Measurements from ENCODE around the gene FOXP3. TPM values are rescaled to one million over a fixed set of nuclear protein-coding genes. Genes with fewer than 3 reads are reported as not detected.
A peak's percentile ranks its signal among the peaks of the same experiment; 100 is the strongest.

The FOXP3 gene, protein sequence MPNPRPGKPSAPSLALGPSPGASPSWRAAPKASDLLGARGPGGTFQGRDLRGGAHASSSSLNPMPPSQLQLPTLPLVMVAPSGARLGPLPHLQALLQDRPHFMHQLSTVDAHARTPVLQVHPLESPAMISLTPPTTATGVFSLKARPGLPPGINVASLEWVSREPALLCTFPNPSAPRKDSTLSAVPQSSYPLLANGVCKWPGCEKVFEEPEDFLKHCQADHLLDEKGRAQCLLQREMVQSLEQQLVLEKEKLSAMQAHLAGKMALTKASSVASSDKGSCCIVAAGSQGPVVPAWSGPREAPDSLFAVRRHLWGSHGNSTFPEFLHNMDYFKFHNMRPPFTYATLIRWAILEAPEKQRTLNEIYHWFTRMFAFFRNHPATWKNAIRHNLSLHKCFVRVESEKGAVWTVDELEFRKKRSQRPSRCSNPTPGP
- 0.06 TPM for polyA plus RNA-seq (2013, experiment 1 of 2)
- 0.04 TPM for polyA plus RNA-seq (2013, experiment 2 of 2)

DNA sequence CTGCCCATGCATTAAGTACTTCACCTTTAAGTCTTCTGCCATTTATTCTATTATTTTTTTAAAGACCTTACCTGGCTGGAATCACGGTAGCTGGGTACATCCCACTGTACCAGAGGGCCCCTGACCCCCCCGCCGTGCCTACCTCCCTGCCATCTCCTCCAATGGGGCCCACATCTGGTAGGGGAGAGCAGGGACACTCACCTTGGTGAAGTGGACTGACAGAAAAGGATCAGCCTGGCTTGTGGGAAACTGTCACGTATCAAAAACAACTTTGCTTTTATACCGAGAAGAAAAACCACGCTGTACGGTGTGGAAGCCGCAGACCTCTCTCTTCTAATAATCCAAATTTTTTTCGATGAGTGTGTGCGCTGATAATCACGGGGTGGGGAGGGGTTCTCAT lies at the start of gene FOXP3:
Gene FOXP3 (minus strand): TSS at position 251 of the 400 bp plus-strand sequence. CDS start 6,205 bp downstream, outside the sequence.
- H3K4ac ChIP-seq (ENCODE audit: low read depth in 1 of 2, low read length in 2 of 2), result no peak within 1 kb of the TSS
- H2BK15ac ChIP-seq (ENCODE audit: low read depth, poor library complexity, severe bottlenecking), result no peak within 1 kb of the TSS
- 79% methylated on average over 3 of the region's 11 CpGs for WGBS
- no peaks in the 10 kb centered on the region for H3K79me1 ChIP-seq (replicated peaks; ENCODE audit: low read length, poor library complexity, severe bottlenecking)
- peaks cover 0 to 22% of the 10 kb centered on the region in 2 experiments for H3K27me3 ChIP-seq (ENCODE audit: control insufficient read depth in 1 of 2, insufficient read depth in 1 of 2, low read length in 2 of 2)
- no peak within 1 kb of the TSS for H4K8ac ChIP-seq (ENCODE audit: low read length)
- H3K36me3 ChIP-seq (ENCODE audit: control insufficient read depth in 1 of 2, insufficient read depth in 2 of 2, low read depth in 1 of 2, low read length in 2 of 2), result no peaks in the 10 kb centered on the region
- H2AFZ ChIP-seq (ENCODE audit: low read depth, low read length), result no peak within 1 kb of the TSS
- no peak within 1 kb of the TSS for H2BK120ac ChIP-seq (ENCODE audit: low read depth, low read length)
- H2BK12ac ChIP-seq (ENCODE audit: low read length in 2 of 2), result no peak within 1 kb of the TSS
- H3K9me3 ChIP-seq (ENCODE audit: control insufficient read depth, low read length), result peaks cover 4% of the 10 kb centered on the region
- no peak within 1 kb of the TSS for H3K23ac ChIP-seq (ENCODE audit: low read length in 2 of 2)
- H2BK5ac ChIP-seq (ENCODE audit: low read depth, low read length, poor library complexity, severe bottlenecking), result no peak within 1 kb of the TSS
- no peak within 1 kb of the TSS for H3K4me2 ChIP-seq (ENCODE audit: low read length, poor library complexity, severe bottlenecking)
- peaks cover 2% of the 10 kb centered on the region for H3K4me1 ChIP-seq (ENCODE audit: control insufficient read depth, insufficient read depth, low read depth, low read length)
- H3K9ac ChIP-seq (ENCODE audit: low read length), result no peak within 1 kb of the TSS
- DNase-seq, result no peak
- no peak within 1 kb of the TSS for H3K27ac ChIP-seq (ENCODE audit: low read length, poor library complexity, severe bottlenecking)
- H3K4me3 ChIP-seq (ENCODE audit: insufficient read depth in 1 of 2, low read depth in 1 of 2, low read length in 2 of 2), result no peak within 1 kb of the TSS
- H3K18ac ChIP-seq (ENCODE audit: low read depth in 1 of 2, low read length in 2 of 2), result no peak within 1 kb of the TSS
- no peak within 1 kb of the TSS for H2AK5ac ChIP-seq (ENCODE audit: low read length, severe bottlenecking)
- no peak within 1 kb of the TSS for H3K14ac ChIP-seq (ENCODE audit: low read length in 2 of 2)
- H4K91ac ChIP-seq (ENCODE audit: low read length), result no peak within 1 kb of the TSS

DNA sequence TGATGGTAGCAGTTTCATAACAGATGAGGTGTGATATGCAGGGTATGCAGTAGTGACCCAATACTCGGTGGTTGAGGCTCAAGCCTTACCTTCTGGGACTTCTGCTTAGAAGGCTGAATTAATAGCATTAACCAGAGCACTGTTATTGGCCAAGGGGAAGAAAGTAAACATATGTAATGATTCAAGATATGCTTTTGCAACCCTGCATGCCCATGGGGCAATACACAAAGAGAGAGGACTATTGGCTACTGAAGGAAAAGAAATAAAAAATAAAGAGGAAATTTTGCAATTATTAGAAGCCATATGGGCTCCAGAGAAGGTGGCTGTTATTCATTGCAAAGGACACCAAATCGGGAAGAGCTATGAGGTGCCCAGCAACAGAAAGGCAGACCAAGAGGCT lies 47.7 kb upstream of the FOXP3 start:
- Histone ChIP-seq H3K18ac (ENCODE audit: low read depth in 1 of 2, low read length in 2 of 2) (no peak overlapping the region), H2BK120ac (ENCODE audit: low read depth, low read length) (no peak overlapping the region), H3K36me3 (ENCODE audit: control insufficient read depth in 1 of 2, insufficient read depth in 2 of 2, low read depth in 1 of 2, low read length in 2 of 2) (no peaks in the 10 kb centered on the region), H3K9ac (ENCODE audit: low read length) (no peak overlapping the region), H3K27ac (ENCODE audit: low read length, poor library complexity, severe bottlenecking) (no peak overlapping the region), H2BK5ac (ENCODE audit: low read depth, low read length, poor library complexity, severe bottlenecking) (no peak overlapping the region), H3K4me1 (ENCODE audit: control insufficient read depth, insufficient read depth, low read depth, low read length) (peaks cover 2% of the 10 kb centered on the region), H3K4me2 (ENCODE audit: low read length, poor library complexity, severe bottlenecking) (no peak overlapping the region), H3K27me3 (ENCODE audit: control insufficient read depth in 1 of 2, insufficient read depth in 1 of 2, low read length in 2 of 2) (peaks cover 0 to 41% of the 10 kb centered on the region in 2 experiments), H4K8ac (ENCODE audit: low read length) (no peak overlapping the region), H2BK12ac (ENCODE audit: low read length in 2 of 2) (no peak overlapping the region), H4K91ac (ENCODE audit: low read length) (no peak overlapping the region), H3K79me1 (replicated peaks; ENCODE audit: low read length, poor library complexity, severe bottlenecking) (no peaks in the 10 kb centered on the region), H3K14ac (ENCODE audit: low read length in 2 of 2) (no peak overlapping the region), H2BK15ac (ENCODE audit: low read depth, poor library complexity, severe bottlenecking) (no peak overlapping the region), H2AFZ (ENCODE audit: low read depth, low read length) (no peak overlapping the region), H2AK5ac (ENCODE audit: low read length, severe bottlenecking) (no peak overlapping the region), H3K23ac (ENCODE audit: low read length in 2 of 2) (no peak overlapping the region), H3K4me3 (ENCODE audit: insufficient read depth in 1 of 2, low read depth in 1 of 2, low read length in 2 of 2) (no peak overlapping the region), H3K9me3 (ENCODE audit: control insufficient read depth, low read length) (no peaks in the 10 kb centered on the region), H3K4ac (ENCODE audit: low read depth in 1 of 2, low read length in 2 of 2) (no peak overlapping the region)
- 93% methylated on average over 2 of the region's 2 CpGs for WGBS
- DNase-seq, result no peak

DNA sequence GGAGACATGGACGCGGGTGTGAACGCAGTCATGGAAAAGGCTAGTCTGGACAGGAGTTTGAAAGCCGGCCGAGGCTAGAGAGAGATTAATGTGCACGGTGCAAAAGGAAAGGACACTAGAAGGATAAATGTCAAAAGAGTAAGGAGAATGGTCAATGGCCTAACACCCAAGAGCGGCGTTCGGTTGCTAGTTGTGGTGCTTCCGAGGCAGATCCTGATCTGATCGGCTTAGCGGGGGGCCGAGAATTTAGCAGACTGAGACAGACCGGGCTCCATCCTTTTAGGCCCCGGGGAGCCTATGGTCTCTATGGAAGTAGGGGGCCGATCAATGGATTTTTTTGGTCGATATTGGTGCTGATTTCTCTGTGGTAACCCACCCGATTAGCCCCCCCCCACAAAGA lies 45.9 kb upstream of the FOXP3 start:
- Histone ChIP-seq H3K9ac (ENCODE audit: low read length) (peak overlapping the region; percentile 84), H3K27me3 (ENCODE audit: control insufficient read depth in 1 of 2, insufficient read depth in 1 of 2, low read length in 2 of 2) (peaks cover 0 to 53% of the 10 kb centered on the region in 2 experiments), H3K36me3 (ENCODE audit: control insufficient read depth in 1 of 2, insufficient read depth in 2 of 2, low read depth in 1 of 2, low read length in 2 of 2) (no peaks in the 10 kb centered on the region), H3K4me1 (ENCODE audit: control insufficient read depth, insufficient read depth, low read depth, low read length) (peaks cover 2% of the 10 kb centered on the region), H3K18ac (ENCODE audit: low read depth in 1 of 2, low read length in 2 of 2) (no peak overlapping the region), H2BK12ac (ENCODE audit: low read length in 2 of 2) (no peak overlapping the region), H2AK5ac (ENCODE audit: low read length, severe bottlenecking) (no peak overlapping the region), H3K9me3 (ENCODE audit: control insufficient read depth, low read length) (no peaks in the 10 kb centered on the region), H3K14ac (ENCODE audit: low read length in 2 of 2) (no peak overlapping the region), H3K79me1 (replicated peaks; ENCODE audit: low read length, poor library complexity, severe bottlenecking) (no peaks in the 10 kb centered on the region), H2BK5ac (ENCODE audit: low read depth, low read length, poor library complexity, severe bottlenecking) (no peak overlapping the region), H2BK120ac (ENCODE audit: low read depth, low read length) (no peak overlapping the region), H3K4me3 (ENCODE audit: insufficient read depth in 1 of 2, low read depth in 1 of 2, low read length in 2 of 2) (no peak overlapping the region), H3K4me2 (ENCODE audit: low read length, poor library complexity, severe bottlenecking) (no peak overlapping the region), H2AFZ (ENCODE audit: low read depth, low read length) (no peak overlapping the region), H3K27ac (ENCODE audit: low read length, poor library complexity, severe bottlenecking) (no peak overlapping the region), H3K4ac (ENCODE audit: low read depth in 1 of 2, low read length in 2 of 2) (no peak overlapping the region), H3K23ac (ENCODE audit: low read length in 2 of 2) (no peak overlapping the region), H4K8ac (ENCODE audit: low read length) (no peak overlapping the region), H4K91ac (ENCODE audit: low read length) (no peak overlapping the region), H2BK15ac (ENCODE audit: low read depth, poor library complexity, severe bottlenecking) (no peak overlapping the region)
- no peak for DNase-seq
- 69% methylated on average over 13 of the region's 18 CpGs for WGBS

DNA sequence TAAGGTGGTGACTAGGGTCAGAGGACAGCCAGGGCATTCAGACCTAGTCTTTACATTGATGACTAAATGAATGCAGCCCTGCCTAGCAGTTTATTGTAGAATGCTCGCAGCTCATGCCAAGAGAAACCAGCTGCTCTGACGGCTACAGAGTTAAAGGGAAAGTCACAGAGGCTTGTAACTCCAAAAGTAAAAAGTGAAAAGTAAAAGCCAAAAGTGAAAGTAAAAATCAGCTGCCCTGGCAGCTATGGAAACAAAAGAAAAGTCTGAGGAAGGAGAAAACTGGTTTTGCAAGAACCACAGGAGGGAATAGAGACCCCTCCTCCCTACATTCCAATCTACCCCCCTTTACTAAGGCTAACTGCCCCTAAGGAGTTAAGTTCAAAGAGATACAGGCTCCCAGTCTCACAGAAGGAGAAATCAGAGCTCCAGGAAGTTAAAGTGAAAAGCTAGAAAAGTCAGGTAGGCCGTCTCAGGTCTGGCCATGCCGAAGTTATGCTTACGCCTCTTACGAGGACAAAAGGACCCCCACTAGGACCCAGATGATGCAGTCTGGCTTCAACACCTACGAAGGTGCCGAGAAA lies 45.0 kb upstream of the FOXP3 start:
- WGBS, result 40% methylated on average over 5 of the region's 8 CpGs

More for the DNA sequence above, 45.0 kb upstream of the FOXP3 start:
- H3K4me2 ChIP-seq (ENCODE audit: low read length, poor library complexity, severe bottlenecking), result peak overlapping the region; percentile 16
- H2BK5ac ChIP-seq (ENCODE audit: low read depth, low read length, poor library complexity, severe bottlenecking), result no peak overlapping the region
- peaks cover 0 to 57% of the 10 kb centered on the region in 2 experiments for H3K27me3 ChIP-seq (ENCODE audit: control insufficient read depth in 1 of 2, insufficient read depth in 1 of 2, low read length in 2 of 2)
- H3K18ac ChIP-seq (ENCODE audit: low read depth in 1 of 2, low read length in 2 of 2), result no peak overlapping the region
- H2AFZ ChIP-seq (ENCODE audit: low read depth, low read length), result no peak overlapping the region
- no peak overlapping the region for H2BK12ac ChIP-seq (ENCODE audit: low read length in 2 of 2)
- DNase-seq, result peak; percentile 23
- peak overlapping the region; percentile 54 for H3K27ac ChIP-seq (ENCODE audit: low read length, poor library complexity, severe bottlenecking)
- peak overlapping the region; percentile 84 for H3K9ac ChIP-seq (ENCODE audit: low read length)
- no peak overlapping the region for H2AK5ac ChIP-seq (ENCODE audit: low read length, severe bottlenecking)
- H3K9me3 ChIP-seq (ENCODE audit: control insufficient read depth, low read length), result no peaks in the 10 kb centered on the region
- no peaks in the 10 kb centered on the region for H3K79me1 ChIP-seq (replicated peaks; ENCODE audit: low read length, poor library complexity, severe bottlenecking)
- H4K8ac ChIP-seq (ENCODE audit: low read length), result peak overlapping the region; percentile 64
- peaks cover 2% of the 10 kb centered on the region for H3K4me1 ChIP-seq (ENCODE audit: control insufficient read depth, insufficient read depth, low read depth, low read length)
- H3K14ac ChIP-seq (ENCODE audit: low read length in 2 of 2), result no peak overlapping the region
- peak overlapping the region in 1 of 2 experiments; percentile 72 for H3K4me3 ChIP-seq (ENCODE audit: insufficient read depth in 1 of 2, low read depth in 1 of 2, low read length in 2 of 2)
- H2BK120ac ChIP-seq (ENCODE audit: low read depth, low read length), result no peak overlapping the region
- H3K4ac ChIP-seq (ENCODE audit: low read depth in 1 of 2, low read length in 2 of 2), result no peak overlapping the region
- no peak overlapping the region for H3K23ac ChIP-seq (ENCODE audit: low read length in 2 of 2)
- no peak overlapping the region for H4K91ac ChIP-seq (ENCODE audit: low read length)
- H2BK15ac ChIP-seq (ENCODE audit: low read depth, poor library complexity, severe bottlenecking), result no peak overlapping the region
- no peaks in the 10 kb centered on the region for H3K36me3 ChIP-seq (ENCODE audit: control insufficient read depth in 1 of 2, insufficient read depth in 2 of 2, low read depth in 1 of 2, low read length in 2 of 2)

Measured in mesenchymal stem cell (in vitro differentiated cells and primary cell).